H4 (cell line): ENCODE results near the gene METRN. TPM values are rescaled to one million over a fixed set of nuclear protein-coding genes. Genes with fewer than 3 reads are reported as not detected.

Source experiments
- DNase-seq: peaks from one replicate; pipeline ENCODE4 v3.0.0-alpha.2; 2015; ENCODE audit warnings: low spot score
- total RNA-seq: library from RNA; depleted of rRNA; stranded (reverse); fragments of >200 nt; shearing (Covaris generic); gene quantifications from 2 replicates; pipeline ENCODE4 v1.2.3, GENCODE V29; 2014; rRNA removed

The METRN gene
- total RNA-seq: 21.4 and 58.1 TPM in 2 replicates

DNA sequence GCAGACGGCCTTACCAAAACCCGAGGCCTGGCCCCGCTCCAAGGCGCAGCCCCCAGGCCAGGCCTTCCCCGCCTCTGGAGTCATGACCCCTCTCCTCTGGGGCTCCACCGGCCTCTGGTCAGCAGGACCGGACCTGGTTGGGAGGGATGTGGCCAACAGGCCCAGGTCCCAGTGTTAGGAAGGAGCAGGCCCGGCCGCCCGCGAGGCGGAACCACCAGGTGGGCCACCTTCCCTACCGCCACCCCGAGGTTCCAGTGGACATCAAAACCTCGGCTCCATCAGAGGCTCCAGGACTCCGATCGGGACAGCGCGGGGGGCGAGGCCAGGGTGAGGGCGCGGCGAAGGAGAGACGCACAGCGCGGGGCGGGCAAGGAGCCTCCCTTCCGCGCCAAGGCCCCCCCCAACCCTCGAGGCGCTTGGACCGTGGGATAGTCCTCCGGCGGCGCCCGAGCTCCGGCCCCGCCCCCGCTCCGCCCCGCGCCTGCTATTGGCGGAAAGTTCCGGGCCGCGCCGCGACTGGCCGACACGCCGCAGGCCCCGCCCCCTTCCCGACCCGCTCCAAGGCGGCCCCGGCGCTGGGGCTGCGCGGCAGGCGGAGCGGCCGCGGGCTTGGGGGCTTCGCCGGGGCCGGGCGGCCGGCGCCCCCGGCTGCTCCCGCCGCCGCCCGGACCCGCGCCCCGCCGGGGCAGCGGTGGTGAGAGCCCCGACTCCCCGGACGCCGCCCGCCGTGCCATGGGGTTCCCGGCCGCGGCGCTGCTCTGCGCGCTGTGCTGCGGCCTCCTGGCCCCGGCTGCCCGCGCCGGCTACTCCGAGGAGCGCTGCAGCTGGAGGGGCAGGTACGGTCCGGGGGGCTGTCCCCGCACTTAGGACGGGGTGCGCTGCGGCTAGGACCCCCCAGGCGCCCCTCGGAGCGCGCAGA, at the start of gene METRN:
TSS of gene METRN (plus strand) at position 561 of the 919 bp plus-strand sequence. CDS start at position 733, 172 bp downstream.
- DNase-seq: peak; percentile 44

DNA sequence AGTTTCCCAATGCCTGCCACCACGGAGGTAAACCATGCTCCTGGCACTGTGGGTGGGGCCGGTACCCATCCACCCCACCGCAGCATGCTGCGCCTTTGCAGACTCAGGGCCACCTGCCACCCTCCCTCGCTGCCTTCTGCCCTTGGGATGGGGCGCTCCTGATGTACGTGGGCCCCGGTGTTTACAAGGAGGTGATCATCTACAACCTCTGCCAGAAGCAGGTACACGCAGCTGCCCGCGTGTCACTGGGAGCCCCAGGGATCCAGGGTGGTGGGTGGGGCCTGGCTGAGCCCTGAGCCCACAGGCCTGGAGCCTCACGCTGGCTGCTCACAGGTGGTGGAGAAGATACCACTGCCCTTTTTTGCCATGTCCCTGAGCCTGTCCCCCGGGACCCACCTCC, 48.3 kb upstream of the METRN start:
- DNase-seq: no peak

DNA sequence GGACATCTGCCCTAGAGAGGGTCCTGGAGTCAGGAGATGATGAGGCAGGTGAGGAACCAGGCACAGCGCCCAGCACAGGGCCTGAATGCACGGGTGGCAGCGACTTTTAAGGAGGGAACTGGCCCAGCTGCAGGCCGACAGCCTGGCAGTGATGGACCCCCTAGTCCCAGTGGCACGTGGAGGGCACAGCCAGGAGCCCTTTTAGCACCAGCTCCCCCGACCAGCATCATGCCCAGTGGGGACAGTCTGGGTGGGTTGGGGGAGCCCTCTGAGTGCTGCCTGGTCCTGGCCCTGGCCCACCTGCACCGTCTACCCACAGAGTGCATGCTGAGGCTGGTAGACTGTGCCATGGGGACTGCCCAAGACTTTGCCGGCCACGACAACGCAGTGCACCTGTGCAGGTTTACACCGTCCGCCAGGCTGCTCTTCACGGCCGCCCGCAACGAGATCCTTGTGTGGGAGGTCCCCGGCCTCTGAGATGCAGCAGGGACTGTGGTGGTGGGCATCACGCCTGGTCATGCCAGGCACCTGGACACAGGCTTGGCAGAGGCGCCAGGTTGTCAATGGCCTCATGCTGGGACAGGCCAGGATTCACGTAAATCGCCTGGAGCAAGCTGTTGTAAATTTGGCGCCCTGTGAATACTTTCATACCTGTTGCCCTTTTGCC, 47.7 kb upstream of the METRN start:
- no peak for DNase-seq

DNA sequence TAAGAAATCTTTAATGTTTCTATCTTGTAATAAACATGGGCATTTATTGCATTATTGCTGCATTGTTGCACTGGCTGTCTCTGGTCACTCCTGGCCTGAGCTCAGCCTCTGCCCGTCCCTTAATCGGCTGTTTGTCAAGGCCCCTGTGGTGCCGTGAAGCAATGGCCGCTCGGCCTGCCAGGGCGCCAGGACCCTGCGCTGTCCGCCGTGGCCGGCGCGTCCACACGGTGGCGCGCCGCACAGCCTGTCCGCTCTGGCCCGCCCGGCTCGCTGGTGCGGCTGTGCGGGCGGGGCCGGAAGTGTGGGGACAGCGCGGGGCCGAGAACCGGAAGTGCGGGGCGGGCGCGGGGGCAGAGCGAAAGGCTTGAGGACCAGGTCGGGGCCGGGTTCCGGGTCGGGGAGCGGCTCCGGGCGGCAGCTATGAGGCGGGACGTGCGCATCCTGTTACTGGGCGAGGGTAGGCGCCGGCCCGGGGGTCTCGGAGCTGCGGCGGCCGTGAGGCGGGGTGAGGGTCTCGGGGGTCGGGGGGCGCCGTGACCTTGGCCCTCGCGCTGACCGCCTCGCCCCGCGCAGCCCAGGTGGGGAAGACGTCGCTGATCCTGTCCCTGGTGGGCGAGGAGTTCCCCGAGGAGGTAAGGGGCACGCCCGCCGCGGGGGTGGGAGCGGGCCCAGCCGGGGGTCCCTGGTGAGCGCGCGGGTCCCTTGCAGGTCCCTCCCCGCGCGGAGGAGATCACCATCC, 47.0 kb upstream of the METRN start, which contains the start of gene RHOT2:
TSS of gene RHOT2 (plus strand) at position 353 of the 739 bp plus-strand sequence. CDS start at position 421, 68 bp downstream.
- DNase-seq: peak; percentile 70

DNA sequence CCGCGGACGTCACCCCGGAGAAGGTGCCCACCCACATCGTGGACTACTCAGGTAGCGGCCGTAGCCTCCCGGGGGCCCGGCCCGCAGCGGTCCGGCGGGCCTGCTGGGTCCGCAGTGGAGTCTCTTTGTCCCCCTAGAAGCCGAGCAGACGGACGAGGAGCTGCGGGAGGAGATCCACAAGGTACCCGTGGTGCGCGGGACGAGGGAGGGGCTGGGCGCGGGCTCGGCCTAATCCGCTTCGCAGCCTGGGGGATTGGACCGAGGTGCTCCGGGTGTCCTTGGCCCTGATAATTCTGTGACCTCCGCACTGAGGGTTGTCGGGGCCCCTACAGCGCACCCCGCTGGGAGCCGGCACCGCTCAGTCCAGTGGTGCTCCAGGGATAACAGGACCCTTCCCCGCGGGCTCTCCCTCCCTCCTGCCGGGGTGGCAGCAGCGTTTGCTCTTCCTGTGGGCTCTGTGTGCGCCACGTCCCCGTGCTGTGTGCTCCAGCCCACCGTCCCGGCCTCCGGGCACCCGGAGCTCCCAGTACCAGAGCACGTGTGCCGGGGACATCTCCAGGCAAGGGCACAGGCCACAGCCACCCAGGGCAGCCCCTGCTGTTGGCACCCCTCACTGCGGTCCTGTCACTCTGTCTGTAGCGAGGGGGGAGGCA, 46.3 kb upstream of the METRN start:
- DNase-seq: no peak

DNA sequence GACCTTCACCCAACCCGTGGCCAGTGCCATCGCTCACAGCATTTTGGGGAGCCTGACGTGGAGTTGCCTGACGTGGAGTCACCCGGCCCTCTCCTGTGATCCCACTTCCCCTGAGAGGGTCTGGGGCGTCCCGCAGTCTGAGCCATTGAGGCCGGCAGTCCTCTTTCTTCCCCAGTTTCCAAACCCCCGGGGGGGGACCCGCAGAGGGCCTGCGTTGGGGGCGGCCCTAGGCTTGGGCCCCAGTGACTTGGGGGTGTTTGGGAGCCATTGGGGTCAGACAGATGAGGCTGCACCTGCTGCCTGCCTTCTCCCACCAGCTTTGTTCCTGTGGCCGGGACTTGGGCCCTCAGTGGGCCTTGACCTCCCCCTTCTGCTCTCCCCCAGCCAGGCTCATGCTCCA, 45.3 kb upstream of the METRN start:
- no peak for DNase-seq

DNA sequence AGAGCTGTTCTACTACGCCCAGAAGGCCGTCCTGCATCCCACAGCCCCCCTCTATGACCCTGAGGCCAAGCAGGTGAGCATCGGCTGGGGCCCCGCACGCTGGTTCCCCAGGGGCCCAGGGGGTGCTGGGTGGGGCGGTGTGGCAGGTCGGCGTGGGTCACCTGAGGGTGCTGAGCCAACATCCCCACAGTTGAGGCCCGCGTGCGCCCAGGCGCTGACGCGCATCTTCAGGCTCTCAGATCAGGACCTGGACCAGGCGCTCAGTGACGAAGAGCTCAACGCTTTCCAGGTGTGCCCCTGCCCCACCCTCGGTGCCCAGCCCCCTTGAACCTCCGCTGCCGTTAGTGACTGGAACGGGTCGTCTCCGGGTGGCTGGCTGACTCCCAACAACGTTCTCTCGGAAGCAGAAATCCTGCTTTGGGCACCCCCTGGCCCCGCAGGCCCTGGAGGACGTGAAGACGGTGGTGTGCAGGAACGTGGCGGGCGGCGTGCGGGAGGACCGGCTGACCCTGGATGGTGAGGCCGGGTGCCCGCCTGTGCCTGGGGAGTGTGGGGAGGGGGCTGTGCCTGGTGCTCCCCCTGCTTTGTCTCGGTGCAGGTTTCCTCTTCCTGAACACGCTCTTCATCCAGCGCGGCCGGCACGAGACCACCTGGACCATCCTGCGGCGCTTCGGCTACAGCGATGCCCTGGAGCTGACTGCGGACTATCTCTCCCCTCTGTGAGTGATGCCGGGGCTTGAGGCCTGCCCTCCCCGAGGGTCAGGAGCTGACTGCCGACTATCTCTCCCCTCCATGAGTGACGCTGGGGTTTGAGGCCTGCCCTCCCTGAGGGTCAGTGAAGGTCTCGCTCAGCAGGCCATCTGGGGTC, 44.2 kb upstream of the METRN start:
- no peak for DNase-seq

DNA sequence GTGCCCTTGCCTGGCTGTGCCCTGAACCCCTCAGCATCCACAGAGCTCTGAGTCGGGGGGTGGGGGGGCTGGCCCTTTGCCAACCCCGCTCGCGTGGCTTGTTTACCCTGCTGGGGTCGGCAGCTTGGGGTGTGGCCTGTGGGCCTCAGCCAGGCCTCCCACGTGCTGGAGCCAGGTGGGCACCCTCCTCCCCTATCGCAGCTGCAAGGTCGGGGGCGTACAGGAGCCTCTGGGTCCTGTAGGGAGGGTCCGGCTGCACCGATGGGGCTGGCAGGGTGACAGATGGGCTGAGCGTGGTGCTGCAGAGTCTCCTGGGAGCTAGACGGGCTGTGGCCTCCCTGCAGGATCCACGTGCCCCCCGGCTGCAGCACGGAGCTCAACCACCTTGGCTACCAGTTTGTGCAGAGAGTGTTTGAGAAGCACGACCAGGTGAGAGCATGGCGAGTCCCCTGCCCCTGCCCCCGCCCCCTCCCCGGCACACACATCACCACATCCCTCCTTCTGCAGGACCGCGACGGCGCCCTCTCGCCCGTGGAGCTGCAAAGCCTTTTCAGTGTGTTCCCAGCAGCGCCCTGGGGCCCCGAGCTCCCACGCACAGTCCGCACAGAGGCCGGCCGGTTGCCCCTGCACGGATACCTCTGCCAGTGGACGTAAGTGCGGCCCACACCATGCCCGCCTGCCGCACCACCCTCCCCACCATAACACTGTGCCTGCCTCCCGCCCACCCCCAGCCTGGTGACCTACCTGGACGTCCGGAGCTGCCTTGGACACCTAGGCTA, 43.4 kb upstream of the METRN start:
- no peak for DNase-seq

DNA sequence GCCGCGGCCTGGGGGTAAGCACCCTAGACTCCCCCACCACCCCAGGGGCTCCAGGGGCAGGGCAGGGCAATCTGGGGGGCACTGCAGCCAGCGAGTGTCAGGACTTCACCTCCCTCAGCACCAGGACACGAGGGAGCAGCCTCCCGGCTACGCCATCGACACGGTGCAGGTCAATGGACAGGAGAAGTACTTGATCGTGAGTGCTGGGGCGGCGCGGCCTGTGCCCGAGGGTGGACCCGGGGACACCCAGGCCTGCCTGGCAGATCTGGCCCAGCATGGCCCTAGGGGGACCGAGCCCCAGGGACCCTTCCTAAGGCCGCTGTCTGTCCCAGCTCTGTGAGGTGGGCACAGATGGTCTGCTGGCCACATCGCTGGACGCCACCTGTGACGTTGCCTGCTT, 42.5 kb upstream of the METRN start:
- DNase-seq: no peak

DNA sequence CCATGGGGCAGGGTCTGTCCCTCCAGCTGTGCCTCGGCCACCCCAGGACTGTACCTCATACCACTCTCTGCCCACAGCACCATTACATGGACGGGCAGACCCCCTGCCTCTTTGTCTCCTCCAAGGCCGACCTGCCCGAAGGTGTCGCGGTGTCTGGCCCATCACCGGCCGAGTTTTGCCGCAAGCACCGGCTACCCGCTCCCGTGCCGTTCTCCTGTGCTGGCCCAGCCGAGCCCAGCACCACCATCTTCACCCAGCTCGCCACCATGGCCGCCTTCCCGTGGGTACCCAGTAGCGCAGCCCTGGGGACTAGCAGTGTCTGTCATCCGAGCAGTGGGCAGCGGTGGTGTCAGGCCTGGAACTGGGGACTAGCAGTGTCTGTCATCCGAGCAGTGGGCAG, 42.1 kb upstream of the METRN start:
- no peak for DNase-seq

DNA sequence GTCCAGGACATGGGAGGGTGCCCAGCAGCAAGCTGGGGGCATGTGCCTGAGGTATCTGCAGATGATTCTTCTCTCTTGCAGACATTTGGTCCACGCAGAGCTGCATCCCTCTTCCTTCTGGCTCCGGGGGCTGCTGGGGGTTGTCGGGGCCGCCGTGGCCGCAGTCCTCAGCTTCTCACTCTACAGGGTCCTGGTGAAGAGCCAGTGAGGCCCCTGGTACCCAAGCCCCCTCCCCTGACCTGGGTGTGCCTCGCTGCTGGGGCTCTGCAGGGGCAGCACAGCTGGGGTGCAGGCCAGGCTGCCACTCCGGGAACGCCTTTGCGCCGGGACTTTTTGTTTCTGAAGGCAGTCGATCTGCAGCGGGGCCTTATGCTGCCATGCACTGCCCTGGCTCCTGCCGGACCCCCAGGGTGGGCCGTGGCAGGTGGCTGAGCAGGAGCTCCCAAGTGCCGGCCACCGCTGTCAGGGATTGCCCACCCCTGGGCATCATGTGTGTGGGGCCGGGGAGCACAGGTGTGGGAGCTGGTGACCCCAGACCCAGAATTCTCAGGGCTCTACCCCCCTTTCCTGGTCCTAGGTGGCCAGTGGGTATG, 41.4 kb upstream of the METRN start:
- DNase-seq: no peak

DNA sequence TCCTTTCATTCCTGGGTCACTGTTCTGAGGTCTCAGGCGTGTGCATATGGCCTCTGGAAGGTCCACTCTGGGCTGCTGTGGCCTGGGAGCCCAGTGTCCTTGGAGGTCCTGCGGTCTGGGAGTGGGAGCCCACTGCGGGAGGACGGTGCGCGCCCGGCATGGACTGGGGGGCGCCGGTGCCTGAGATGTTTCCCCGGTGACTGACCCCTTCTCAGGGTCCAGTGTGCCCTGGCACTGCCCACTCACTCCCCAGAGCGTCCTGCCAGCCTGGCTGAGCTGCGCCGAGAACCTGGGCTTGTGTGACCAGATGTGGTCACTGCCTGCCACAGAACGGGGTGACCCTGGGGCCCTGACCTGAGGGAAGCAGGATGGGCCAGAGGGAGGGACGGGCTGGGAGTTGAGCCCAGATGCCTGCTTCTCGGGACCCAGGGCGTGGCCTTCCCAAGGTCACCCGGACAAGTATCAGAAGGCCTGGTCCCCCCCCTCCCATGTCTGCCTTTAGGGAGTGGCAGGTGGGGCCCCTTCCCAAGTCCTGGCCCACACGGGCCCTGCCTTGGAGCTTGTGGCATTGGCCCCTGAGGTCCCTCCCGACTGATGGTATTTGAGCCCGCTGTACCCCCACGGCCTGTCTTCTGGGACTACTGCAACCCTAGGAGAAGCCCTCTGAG, 40.6 kb upstream of the METRN start:
- DNase-seq: no peak

DNA sequence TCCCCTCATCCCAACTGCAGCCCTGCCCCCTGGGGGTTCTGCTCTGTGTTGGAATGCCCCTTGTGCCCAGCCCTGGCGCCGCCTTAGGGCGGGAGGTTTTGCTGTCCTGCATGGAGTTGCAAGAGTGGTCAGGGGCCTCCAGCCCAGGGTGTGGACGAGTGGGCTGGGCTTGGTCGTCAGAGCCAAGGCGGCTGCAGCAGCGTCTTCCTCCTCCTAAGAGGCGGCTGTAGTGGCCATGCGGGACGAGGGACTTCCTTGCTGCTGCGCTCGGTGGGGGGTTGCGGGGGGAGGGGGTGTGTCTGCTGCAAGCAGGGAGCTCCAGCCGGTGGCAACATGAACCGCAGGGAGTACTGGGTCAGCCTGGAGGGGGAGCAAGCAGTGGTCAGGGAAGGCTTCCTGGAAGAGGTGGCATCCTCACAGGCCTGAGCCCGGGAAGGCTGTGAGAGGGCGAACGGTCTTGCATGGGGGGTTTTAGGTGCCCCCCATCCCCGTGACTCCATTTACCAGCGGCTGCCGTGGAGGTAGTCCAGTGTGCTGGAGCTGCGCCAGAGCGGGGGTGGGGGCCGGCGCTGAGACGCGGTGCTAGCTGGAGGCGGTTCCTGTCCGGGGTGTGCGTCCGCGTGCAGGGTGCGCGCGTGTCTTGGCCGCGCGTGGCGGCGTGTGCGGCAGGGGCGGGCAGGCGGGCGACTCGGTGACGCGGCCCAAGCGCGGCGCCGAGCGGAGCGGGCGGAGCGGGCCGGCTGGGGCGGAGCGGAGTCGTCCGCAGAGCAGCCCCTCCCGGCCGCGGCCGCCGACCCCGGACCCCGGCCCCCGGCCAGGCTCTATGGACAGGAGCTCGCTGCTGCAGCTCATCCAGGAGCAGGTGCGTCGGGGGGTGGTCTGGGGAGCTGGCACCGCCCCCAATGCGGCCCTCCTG, 39.7 kb upstream of the METRN start, which contains the start of gene RHBDL1:
TSS of gene RHBDL1 (plus strand) at position 704 of the 916 bp plus-strand sequence. CDS start at position 824, 120 bp downstream.
- no peak for DNase-seq

DNA sequence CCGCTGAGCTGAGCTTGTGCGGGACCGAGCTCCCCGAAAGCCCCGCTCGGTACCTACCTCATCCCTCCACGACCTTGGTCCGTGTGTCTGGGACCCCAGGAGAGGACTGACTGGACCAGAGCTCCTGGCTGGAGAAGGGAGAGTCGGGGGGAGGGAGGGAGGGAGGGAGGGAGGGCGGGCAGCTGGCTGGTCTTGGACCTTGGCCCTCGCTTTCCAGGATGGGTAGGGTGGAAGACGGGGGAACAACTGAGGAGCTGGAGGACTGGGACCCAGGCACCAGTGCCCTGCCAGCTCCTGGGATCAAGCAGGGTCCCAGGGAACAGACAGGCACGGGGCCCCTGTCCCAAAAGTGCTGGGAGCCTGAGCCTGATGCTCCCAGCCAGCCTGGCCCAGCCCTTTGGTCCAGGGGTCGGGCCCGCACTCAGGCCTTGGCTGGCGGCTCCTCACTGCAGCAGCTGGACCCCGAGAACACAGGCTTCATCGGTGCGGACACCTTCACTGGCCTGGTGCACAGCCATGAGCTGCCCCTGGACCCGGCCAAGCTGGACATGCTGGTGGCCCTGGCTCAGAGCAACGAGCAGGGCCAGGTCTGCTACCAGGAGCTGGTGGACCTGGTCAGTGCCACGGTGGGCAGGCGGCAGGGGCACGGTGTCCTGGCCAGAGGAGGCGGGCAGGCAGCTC, 38.9 kb upstream of the METRN start:
- DNase-seq: no peak

DNA sequence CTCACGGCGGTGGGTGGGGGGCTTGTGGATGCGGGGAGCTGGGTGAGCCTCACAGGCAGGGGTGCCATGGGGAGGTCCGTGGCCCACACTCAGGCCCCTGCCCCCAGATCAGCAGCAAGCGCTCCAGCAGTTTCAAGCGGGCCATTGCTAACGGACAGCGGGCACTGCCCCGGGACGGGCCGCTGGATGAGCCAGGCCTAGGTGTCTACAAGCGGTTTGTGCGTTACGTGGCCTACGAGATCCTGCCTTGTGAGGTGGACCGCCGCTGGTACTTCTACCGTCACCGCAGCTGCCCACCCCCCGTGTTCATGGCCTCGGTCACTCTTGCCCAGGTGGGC, 38.4 kb upstream of the METRN start:
- DNase-seq: no peak

DNA sequence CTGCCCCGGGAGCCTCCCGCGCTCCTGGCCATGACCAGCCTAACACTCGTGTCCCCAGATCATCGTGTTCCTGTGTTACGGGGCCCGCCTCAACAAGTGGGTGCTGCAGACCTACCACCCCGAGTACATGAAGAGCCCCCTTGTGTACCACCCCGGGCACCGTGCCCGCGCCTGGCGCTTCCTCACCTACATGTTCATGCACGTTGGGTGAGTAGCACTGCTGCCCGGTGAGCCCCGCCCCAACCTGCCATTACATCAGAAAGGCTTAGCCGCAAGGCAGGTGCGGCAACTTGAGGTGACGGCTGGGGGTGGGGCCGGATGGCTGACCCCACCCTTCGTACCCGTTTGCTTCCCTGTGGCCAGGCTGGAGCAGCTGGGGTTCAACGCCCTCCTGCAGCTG, 38.0 kb upstream of the METRN start:
- no peak for DNase-seq
